SK-N-DZ (cell line): ENCODE data around the gene BPIFA3.

ENCODE experiments used
- DNase-seq: peaks from one replicate; pipeline ENCODE4 v3.0.0-alpha.2; 2015; ENCODE audit warnings: low spot score

The BPIFA3 gene

DNA sequence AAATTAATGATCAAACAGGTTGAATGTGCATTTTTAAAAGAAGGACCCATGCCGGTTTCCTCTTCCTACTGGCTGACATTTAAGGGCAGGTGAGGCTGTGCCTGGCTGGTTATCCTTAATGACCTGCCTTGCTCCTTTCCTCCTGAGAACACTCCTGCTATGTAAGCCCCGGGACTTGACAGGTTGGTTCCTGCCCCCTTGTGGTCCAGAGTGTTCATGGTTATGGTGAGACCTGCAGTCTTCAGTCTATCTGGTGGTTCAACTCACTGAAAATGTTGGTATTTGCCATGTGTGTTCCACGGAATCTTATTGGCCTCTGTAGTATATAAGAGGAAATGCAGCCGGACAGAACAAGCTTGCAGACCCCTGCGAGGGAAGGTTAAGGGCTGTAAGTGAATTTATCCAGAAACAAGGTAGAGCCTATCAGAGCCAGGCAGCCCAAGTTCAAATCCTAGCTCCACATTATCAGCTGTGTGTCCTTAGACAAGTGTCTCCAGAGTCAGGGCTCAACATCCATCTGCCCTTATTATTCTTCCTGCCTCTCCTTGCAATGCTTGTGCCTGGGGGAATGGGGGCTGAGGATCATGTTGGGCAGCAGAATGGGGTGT is 5.2 kb upstream of the BPIFA3 start:
- DNase-seq = peak; percentile 52

DNA sequence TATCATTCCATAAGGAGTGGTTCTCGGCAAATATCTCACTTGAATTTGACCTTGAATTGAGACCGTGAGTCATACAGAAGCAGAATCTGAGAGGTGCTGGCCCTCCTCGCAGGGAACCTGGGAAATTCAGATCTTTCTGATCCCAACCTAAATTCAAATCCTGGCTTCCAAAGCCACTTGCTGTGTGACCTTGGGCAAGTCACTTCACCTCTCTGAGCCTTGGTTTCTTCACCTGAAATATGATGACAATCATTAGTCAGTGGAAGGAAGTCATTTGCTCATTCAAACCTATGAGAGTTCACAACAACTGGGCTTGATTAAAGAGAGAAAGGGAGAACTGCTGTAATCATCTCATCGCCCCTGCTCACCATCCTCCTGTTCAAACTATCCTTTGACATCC is 7.2 kb downstream of the BPIFA3 start:
- no peak for DNase-seq

DNA sequence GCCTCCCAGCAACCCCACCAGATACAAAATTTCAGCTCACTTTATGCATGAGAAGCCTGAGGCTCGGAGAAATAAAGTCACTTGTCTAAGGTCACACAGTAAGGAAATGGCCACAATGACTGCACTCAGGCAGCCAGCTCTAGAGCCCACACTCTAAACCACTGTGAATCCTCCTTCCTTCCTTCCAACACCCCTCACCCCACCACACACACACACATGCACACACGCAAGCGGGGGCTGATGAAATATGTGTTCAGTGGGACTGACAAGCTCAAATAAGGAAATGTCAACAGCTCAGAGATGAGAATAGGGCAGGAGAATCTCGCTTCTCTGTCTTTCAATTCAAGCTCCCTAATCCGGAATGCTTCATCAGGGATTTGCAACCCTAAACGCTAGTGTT is 12.7 kb downstream of the BPIFA3 start:
- no peak for DNase-seq

DNA sequence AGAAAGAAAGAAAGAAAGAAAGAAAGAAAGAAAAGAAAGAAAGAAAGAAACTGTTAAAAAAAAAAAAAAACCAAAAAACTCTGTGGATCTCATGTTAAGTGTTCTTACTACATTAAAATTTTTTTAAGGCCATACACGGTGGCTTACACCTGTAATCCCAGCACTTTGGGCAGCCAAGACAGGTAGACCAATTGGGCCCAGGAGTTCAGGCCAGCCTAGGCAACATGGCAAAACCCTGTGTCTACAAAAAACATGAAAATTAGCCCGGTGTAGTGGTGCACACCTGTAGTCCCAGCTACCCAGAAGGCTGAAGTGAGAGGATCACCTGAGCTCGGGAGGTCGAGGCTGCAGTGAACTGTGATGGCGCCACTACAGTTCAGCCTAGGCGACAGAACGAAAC is 14.1 kb downstream of the BPIFA3 start:
- no peak for DNase-seq

DNA sequence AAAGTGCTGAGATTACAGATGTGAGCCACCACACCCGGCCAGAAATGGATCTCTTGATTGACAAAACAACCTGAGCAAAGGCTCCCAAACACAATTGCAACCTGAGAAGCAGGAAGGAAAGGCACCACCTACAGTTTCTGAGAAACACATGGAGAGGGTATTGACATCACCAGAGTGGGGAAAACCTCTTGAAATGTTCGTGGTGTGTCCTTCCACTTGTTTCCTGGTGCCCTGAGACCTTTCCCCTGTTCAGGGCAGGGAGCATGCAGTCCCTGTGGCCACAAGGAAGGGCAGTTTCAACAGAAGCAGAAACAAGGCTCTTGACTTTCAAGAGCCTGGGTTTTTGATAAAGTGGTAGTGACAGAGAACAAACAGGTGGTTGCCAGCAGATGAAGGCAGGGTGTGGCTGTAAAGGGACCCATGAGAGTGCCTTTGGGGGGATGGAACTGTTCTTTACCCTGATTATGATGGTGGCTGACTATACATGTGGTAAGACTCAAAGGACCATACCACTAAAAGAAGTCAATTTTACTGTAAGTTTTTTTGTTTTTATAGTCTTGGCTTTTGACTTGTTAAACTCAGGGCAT is 15.4 kb downstream of the BPIFA3 start:
- DNase-seq = no peak

DNA sequence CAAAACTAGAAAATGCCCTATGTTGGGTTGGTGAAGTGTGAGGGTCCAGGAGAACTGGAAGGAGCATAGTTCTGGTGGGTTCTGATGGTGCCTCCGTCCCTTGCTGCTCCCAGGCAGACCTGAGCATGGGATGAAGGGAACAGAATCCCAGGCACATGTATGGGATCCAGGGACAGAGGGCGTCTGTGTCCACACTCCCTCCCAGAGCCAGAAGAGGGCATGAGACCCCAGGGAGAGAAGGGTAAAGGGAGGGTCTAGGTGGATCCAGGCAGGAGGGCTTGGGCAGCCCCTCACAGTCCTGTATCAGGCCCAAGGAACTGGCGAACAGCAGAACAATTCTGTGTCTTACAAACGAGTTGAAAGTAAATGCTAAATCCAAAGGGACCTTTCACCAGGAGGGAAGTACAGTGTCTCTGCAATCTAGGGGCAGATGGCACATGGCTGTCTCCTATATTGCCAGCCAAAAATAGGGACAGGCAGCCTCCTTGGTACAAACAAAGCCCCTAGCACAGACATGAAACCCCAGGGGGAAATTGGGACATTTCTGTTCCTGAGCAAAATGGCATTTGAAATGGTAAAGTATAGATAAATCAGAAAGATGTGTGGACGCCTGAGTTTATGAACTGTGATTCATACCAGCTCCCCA is 16.1 kb downstream of the BPIFA3 start:
- no peak for DNase-seq

GRCh38 chr20:33234050-33234449 is 16.9 kb downstream of the BPIFA3 start:
- no peak for DNase-seq

DNA sequence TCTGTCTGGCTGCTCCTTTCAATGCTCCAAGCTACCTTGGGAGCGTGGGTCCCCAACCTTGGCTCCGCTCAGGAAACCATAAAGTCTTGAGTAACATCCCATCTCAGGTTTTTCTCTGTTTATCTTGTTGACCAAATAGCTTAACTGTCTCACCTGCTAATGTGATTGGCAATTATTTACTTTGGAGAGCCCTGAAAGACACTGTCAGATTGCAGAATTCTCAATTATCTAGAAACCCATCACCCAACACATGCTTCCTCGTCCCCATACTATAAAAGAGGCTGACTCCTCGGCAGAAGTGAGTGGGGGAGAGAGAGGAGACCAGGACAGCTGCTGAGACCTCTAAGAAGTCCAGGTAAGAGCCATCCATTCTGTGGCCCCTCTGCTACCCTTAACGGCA is 18.5 kb downstream of the BPIFA3 start, which contains the start of gene BPIFA1:
Gene BPIFA1, plus strand, starts transcription at position 301 of the 400 bp plus-strand sequence. CDS start 1,716 bp downstream, outside the sequence.
- no peak for DNase-seq

DNA sequence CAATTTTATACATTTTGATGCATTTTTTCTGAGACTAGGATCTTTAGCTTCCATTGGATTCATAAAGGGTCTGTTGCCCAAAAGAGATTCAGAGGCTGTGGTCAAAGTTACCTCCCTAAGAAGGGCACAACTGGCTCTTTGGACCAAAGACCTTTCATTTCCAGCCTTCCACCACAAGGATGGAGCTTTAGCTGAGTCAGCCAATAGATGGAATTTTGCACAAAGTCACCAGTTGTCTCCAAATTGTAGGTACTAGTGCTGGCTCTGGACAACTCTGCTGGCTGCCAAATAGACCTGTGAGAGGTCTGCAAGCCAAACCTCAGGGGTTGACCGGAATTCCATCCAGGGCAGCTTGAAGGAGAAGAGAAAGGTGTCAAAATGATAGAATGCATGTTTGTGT is 19.2 kb downstream of the BPIFA3 start:
- DNase-seq = no peak

- no peak for DNase-seq
Observed at GRCh38 chr20:33237989-33238388, 20.8 kb downstream of the BPIFA3 start.

DNA sequence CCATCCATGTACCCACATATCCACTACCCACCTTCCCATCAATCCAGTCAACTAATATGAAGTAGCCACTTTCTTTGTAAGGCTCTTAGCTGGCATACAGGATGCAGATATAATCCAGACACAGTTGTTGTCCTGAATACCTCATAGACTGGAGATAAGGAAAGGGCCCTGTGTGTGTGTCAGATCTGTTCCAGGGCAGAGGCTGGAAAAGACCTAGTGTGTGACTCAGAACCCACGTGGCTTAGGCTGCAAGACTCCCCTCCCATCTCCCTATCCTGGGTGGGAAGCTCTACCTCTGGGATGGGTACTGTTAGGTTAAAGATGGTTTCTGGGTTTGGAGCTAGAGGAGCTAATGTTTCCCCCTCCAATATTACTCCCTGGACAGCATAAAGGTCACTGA is 22.3 kb downstream of the BPIFA3 start:
- no peak for DNase-seq

DNA sequence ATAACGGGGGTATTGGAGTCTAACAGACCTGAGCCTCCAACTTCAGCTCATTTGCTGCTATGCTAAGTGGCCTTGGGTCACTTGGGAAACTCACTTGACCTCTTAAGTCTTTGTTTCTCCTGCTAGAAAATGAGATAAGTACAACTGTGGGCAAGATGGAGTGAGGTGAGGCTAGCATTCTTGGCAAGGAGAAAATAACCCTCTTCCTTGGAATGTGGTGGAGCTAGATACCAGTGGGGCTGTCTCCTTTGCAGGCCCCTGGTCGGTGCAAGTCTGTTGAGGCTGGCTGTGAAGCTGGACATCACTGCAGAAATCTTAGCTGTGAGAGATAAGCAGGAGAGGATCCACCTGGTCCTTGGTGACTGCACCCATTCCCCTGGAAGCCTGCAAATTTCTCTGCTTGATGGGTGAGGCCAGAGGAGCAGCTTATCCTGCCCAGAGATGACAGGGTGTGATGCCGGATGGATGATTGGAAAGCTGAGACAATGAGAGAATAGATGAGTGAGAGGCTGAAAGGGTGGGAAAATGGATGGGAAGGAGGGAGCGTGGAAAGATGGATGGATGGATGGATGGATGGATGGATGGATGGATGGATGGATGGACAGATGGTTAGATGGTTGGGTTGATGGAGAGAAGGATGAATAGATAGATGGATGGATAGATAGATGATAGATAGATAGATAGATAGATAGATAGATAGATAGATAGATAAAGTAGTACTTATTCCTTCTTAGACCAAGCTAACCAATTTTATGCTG is 23.0 kb downstream of the BPIFA3 start:
- no peak for DNase-seq

DNA sequence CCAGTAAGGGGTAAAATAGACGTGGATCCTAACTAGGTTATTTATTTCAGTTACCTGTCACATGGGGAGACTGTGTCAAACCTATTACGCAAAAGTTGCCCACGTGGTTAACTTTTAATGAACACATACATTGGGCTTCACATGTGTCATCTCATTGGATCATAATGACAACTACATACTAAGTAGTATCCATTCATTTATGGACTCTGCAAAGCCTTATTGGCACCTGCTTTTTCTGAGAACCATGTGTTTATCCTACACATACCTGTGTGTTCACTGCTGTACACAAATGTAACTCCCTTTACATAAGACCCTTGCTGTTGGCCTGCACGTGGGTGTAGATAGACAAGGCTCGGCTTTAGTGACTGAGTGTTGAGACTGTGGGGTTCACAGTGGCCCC is 23.8 kb downstream of the BPIFA3 start:
- no peak for DNase-seq

GRCh38 chr20:33242319-33243100 is 25.4 kb downstream of the BPIFA3 start:
- DNase-seq = no peak

GRCh38 chr20:33246077-33246476 is 28.9 kb downstream of the BPIFA3 start:
- DNase-seq = no peak

GRCh38 chr20:33249456-33249855 is 32.3 kb downstream of the BPIFA3 start:
- DNase-seq = no peak

GRCh38 chr20:33250666-33251065 is 33.5 kb downstream of the BPIFA3 start:
- DNase-seq = no peak

DNA sequence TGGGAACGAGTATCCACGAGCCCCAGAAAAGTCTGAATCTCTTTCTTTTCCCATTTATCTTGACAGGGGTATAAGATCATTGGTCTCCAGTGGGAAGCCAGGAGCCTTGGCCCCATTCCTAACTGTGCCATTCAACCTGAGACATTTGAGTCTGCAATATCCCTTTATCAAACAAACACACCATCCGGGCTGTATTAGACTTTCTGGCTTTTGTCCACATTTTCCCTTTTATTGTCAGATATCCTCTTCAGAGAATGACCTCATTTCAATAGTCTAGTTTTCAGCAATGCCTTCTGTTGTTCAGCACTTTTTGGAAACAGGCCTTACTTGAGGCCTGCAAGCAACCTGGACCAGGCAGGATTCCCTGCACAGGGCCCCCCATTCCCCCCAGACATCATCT is 34.3 kb downstream of the BPIFA3 start:
- no peak for DNase-seq

DNA sequence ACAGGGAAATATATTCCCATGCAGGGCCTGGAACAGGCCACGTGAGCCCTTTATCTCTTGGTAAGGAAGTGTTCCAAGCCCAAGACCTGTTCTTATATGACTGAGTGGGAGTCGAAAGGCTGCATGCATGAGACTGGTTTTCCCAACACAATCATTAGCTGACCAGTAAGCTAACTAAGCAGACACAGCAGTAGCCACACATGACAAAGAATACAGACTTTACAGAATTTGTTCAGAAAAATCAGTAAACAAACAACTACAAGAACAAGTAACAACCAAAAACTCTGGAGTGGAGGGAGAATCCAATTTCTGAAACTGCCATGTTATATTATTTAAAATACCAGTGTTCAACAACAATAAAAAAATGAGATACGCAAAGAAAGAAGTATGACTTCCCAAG is 35.3 kb downstream of the BPIFA3 start:
- DNase-seq = no peak

GRCh38 chr20:33255005-33255404 is 37.9 kb downstream of the BPIFA3 start:
- DNase-seq = no peak

GRCh38 chr20:33257237-33257636 is 40.1 kb downstream of the BPIFA3 start:
- no peak for DNase-seq

DNA sequence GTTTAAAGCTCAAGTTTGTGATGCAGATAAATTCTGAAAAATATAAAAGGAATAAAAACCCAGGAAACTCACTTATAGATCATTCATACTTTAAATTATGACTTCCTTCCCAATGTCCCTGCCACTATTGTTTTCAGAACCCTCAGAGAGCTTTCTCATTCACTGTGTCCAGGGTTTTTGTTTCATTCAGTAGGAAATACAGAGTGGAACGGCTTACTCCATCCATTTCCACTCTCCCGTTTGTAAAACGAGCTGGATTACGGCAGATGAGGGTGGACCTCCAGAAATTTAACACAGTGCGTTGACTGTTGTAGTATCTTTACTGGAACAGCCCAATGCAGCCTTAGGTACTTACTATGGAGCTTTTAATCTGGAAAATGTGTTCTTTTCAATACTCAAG is 42.2 kb downstream of the BPIFA3 start:
- no peak for DNase-seq
